CD4-positive, alpha-beta T cell treated with Interferon alpha-2 for 1 hour (primary cell): ENCODE data around the gene TSPEAR.
"Not testable (repeated sequence)": the region's sequence is repeated elsewhere in the genome, so short reads cannot be mapped to it uniquely, and the experiment has no call there.

ENCODE experiments used
- DNase-seq, 2 donors: peaks; one replicate each; pipeline ENCODE4 v3.0.0-alpha.2; 2020 to 2022

Gene TSPEAR

DNA sequence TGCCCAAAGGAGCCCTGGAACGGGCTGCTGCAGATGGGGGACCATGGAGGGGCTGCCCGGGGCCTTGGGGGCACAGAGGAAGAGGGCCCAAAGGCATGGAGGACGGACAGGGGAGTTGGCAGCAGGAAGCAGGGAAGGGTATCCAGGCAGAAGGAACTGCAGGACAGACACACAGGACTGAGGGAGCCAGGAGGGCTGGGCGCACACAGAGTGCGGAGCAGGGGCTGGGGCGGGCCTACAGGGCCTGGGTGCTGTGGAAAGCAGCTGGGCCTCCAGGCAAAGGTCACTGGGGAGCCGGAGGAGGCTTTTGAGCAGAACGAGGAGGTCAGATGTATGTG lies 199.5 kb downstream of the TSPEAR start:
- no peak for DNase-seq

DNA sequence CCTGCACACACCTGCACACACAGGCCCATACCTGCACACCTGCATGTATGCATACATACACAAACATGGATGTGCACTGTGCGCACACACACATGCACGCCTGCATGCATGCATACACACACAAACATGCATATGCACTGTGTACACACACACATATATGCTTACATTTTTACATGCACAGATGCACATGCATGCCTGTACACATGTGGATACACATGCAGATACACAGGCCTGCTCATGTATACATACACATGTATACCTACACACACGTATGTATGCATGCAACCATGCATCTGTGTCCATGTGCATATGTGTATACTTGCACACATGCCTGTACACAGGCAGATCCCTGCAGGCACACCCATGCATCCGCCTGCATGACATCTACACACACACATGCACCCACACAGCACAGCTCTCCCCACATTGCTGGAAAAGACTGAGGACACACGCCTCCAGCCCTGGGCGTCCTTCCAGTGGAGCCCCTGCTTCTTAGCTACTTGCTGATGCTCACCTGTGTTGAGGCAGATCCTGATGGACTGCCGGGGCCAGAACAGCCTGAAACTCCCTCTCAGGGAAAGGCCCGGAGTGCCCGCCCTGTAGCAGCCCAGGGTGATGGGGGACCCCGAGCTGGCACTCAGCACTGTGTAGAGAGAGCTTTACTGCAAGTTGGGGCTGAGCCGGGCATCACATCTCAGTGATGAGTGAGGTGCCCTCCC lies 200.0 kb downstream of the TSPEAR start:
- DNase-seq = no peak

- DNase-seq = peak; percentile 73 to 83
Measured at GRCh38 chr21:44510508-44511218, 200.7 kb downstream of the TSPEAR start.

- no peak for DNase-seq
Measured at GRCh38 chr21:44510109-44510507, 201.3 kb downstream of the TSPEAR start.

DNA sequence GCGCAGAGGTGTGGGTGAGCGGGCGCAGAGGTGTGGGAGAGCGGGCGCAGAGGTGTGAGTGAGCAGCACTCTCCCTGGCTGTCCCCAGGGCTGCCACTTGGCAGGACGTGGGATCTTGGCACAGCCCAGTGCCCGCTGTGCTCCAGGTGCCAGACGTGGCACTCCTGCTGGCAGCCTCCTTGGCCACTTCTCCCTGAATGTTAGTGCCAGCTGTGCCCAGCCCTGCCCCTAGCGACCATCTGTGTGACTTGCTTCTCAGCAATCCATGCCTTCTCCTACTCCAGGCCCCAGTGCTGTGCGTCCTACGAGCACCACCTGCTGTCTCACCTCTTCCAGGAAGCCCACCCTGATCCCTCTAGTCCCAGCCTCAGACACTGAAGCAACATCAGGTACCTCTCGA lies 201.8 kb downstream of the TSPEAR start:
- no peak for DNase-seq

DNA sequence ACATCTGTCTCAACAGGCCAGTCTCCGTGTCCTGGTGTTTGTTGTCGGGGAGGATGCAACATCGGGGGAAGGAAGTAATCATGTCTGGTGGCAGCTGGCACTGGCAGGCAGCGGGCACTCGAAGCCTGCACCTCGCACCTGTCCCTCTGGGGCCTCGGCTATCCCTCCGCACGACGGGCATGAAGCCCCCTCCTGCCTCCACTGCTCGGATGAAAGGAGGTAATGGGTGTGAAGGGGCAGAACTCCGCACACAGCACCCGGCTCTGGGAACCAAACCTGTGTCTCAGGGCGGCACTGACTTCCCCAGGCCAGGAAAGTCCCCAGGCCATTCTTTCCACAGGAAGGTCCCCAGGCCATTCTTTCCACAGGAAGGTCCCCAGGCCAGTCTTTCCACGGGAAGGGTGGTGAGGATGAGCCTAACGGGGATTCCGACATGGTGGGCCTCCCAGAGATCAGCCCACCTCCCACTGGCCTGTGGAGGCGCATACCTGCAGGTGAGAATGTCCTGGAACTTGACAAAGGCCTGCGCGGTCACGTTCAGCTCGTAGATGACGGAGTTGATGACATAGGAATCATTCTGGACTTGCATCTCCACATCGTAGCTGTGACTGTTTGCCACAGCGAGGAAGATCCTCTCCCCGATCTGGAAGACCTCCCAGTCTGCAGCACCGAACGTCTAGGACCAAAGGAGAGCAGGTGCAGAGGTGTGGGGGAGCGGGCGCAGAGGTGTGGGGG lies 202.5 kb downstream of the TSPEAR start:
- DNase-seq = no peak

DNA sequence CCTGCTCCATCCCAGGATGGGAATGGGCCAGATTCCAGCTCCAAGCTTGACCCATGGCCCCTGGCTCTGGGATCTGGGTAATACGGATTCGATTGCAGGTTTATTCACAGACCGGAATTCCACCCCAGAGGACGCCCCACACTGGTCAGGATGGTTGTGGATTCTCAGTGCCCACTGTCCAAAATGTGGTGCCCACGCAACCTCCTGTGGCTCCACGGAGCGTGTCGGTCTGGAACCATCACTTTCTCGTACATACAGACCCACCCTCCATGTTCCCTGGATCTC lies 203.0 kb downstream of the TSPEAR start:
- no peak for DNase-seq

DNA sequence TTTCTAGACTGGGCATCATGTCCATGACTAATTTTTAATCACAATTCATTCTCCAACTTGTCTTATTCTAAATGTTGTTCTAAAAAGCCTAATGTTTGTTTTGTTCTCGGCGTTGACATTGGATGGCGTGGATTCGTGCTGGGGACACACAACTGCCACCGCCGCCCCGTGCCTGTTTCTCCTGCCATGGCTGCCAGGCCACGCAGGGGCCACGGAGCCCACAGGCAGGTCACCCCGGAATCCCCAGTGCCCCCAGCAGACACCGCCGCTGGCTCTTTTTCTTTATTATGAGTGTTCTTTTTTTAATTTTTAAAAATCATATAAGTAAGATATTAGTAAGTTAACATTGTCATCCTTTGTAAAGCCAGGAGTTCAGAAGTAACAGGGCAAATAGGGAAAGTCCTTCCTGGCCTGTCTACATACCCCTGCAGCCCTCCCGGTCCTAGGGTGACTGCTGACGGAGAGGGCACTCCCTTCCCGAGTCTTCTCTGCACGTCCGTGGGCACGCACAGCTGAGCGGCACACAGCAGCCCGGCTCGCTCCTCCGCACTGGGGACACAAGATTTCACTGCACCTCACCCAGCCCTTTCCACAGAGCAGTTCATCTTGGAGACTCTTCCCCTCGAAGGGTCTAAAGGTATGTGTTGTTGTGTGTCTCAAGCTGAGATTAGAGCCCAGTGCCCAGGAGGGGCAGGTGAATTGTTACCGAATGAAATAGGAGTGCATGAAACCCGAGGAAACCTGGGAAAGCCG lies 203.5 kb downstream of the TSPEAR start:
- DNase-seq = no peak

GRCh38 chr21:44506279-44507255 lies 204.8 kb downstream of the TSPEAR start:
- DNase-seq = no peak

- no peak for DNase-seq
Measured at GRCh38 chr21:44505673-44506278, 205.6 kb downstream of the TSPEAR start.

- DNase-seq = peak in 1 of 2 donors; percentile 3
Measured at GRCh38 chr21:44503901-44504399, 207.4 kb downstream of the TSPEAR start.

DNA sequence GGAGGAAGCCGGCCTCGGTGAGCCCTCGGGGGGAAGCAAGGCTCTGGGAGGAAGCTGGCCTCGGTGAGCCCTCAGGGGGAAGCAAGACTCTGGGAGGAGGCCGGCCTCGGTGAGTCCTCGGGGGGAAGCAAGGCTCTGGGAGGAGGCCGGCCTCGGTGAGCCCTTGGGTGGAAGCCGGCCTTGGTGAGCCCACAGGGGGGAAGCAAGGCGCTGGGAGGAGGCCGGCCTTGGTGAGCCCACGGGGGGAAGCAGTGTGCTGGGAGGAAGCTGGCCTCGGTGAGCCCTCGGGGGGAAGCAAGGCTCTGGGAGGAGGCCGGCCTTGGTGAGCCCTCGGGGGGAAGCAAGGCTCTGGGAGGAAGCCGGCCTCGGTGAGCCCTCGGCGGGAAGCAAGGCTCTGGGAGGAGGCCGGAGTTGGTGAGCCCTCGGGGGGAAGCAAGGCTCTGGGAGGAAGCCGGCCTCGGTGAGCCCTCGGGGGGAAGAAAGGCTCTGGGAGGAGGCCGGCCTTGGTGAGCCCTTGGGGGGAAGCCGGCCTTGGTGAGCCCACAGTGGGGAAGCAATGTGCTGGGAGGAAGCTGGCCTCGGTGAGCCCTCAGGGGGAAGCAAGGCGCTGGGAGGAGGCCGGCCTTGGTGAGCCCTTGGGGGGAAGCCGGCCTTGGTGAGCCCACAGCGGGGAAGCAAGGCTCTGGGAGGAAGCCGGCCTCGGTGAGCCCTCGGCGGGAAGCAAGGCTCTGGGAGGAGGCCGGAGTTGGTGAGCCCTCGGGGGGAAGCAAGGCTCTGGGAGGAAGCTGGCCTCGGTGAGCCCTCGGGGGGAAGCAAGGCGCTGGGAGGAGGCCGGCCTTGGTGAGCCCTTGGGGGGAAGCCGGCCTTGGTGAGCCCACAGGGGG lies 208.1 kb downstream of the TSPEAR start:
- not testable (repeated sequence) for DNase-seq

DNA sequence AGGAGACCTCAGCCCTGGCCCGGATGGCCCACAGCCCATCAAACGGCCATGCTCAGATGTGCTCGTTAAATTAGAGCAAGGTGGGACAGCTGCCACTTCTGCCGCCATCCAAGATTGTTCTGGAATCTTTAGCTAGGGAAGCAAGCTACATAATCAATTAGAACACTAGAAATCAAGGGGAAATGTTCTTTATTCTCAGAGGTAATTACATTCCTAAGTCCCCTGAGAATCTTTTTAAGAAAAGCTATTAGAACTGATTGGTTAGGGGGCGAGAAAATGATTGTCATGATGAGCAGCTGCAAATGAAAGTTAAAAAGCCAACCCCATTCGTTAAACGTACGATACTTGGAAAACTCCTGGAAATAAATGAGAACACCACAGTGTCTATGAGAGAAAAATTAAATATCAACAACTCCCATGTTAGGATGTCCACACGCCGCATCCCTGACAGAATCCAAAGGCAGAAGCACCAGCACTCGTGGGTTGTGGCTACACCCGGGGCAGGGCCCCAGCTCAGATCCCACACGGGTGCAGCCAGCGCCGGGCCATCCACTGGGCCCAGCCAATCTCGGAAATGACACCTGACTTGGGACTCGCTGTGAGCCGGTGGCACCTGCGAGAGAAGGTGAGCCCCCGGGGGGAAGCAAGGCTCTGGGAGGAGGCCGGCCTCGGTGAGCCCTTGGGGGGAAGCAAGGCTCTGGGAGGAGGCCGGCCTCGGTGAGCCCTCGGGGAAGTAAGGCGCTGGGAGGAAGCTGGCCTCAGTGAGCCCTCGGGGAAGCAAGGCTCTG lies 209.0 kb downstream of the TSPEAR start:
- no peak for DNase-seq

DNA sequence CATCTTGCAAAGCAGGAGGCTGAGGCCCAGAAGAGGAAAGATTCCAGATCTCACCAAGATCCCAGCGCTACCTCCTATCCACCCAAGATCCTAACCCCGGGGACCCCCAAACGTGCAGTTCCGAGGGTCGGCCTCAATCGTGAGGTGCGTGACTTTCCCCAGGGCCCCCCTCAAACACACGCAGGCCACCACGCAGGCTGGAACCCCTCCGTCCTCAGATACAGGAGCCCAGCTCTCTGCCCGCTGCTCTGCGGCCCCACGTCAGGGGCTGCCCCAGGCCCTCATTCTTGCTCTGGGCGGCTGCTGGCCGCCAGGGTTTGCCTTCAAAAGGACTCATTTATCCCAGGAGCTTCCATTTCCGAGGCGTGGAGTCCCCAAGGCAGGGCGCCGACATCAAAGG lies 211.3 kb downstream of the TSPEAR start:
- no peak for DNase-seq

DNA sequence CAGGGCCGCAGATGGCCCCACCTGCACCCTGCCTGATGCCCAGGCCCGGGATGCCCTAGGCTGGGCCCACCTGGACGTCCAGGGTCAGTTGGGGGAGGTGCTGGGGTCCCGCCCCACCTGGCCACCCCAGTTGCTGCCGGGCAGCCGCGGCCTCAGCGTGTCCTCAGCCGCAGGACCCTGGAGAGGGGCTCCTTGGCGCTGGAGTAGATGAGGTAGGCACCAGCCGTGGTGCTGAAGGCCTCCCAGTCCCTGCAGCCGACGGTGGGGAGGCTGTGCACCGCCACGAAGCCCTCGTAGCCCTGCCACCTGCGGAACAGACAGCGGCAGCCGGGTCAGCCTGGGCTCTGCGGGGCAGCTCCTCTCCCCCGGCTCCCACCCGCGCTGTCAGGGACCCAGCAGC lies 211.7 kb downstream of the TSPEAR start:
- DNase-seq = no peak

GRCh38 chr21:44499211-44499560 lies 212.2 kb downstream of the TSPEAR start:
- no peak for DNase-seq

GRCh38 chr21:44498280-44499210 lies 212.8 kb downstream of the TSPEAR start:
- no peak for DNase-seq

GRCh38 chr21:44497703-44498126 lies 213.7 kb downstream of the TSPEAR start:
- no peak for DNase-seq
